Measurements from ENCODE around the gene QSOX2.

- no peak for TF ChIP-seq CTCF (conservative IDR thresholded peaks at IDR 0.05; ENCODE audit: low read length)
- TF ChIP-seq EZH2phosphoT487 (IDR thresholded peaks at IDR 0.05; ENCODE audit: borderline replicate concordance, low read depth, low read length) = no peak
Measured at GRCh38 chr9:136258786-136259516, 13.3 kb upstream of the QSOX2 start.
